Epithelial cell of proximal tubule (primary cell): Measurements from ENCODE around the gene FHAD1. TPM values are rescaled to one million over a fixed set of nuclear protein-coding genes. Genes with fewer than 3 reads are reported as not detected.

Experiments used
- DNase-seq: peaks from one replicate; pipeline ENCODE4 v3.0.0-alpha.2; 2011; ENCODE audit warnings: low read depth
- H3K4me3 ChIP-seq: 2 replicates; pipeline ENCODE4 v1.5.1; 2011; ENCODE audit warnings: low read depth, mild to moderate bottlenecking, low read length
- CTCF ChIP-seq: conservative IDR thresholded peaks from 2 replicates; pipeline ENCODE4 v1.5.1; 2012; ENCODE audit warnings: low read depth, mild to moderate bottlenecking, low read length
- total RNA-seq: library from RNA; depleted of rRNA; stranded (reverse); fragments of >200 nt; gene quantifications from 2 replicates; pipeline ENCODE4 v1.2.3, GENCODE V29; 2015

The FHAD1 gene
- total RNA-seq, 1 donor from 2014 or later: 0.35 TPM

GRCh38 chr1:15410884-15411245 is 163.8 kb downstream of the FHAD1 start:
- TF ChIP-seq CTCF: no peak
- H3K4me3 ChIP-seq: peak overlapping the region; percentile 93
- DNase-seq: no peak

DNA sequence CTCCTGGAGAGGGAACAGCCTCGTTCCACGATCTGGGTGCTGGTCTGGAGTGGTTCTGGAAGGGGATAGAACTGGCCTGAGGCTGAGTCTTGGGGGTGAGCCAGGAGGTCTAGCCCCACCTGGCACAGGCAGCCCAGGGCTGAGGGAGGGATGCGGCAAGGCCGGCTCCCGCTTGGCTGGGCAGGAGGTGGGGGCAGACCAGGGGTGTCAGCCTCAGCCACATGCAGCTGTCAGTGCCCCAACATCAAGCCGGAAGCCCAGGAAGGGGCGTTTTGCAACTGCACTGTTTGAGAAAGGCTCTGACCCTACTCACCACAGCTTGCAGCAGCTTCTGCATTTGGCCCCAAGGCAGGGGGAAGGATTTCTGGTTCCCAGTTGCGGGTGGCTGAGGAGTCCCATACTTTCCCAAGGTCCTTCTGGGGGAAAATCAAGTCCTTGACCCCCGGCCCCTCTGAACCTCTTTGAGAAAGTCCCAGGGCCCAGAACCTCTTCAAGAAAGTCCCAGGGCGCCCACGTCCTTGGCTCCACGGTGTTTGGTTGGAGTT is 164.6 kb downstream of the FHAD1 start:
- H3K4me3 ChIP-seq: peak overlapping the region; percentile 93
- DNase-seq: no peak
- no peak for TF ChIP-seq CTCF

DNA sequence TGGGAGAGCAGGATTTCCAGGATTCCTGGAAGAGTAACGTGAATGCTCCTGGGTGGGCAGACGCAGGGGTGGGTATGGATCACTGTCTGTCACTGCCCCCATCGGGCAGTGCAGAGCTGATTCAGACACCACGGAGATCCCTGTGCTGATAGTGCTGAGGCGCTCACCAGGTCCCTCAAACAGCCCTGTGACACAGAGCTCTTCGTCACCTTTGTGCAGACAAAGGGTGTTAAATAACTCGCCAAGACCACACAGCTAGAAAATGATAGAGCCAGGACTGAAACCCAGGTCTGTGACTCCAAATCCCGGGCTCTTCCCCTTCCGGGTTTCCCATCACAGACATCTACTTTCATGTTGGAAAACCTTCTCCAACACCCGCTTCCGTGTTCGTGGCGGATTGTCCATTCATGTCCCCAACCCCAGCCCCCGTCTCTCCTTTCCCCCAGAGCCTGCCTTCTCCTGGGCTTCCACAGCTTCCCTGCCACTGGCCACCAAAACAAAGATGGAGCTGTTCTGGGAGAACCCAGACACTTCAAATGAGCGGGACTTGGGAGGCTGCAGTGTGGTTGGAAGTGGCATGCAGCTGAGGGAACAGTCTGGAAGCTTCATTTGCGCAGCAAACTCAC is 165.3 kb downstream of the FHAD1 start:
- no peak overlapping the region for H3K4me3 ChIP-seq
- no peak for DNase-seq
- no peak for TF ChIP-seq CTCF

DNA sequence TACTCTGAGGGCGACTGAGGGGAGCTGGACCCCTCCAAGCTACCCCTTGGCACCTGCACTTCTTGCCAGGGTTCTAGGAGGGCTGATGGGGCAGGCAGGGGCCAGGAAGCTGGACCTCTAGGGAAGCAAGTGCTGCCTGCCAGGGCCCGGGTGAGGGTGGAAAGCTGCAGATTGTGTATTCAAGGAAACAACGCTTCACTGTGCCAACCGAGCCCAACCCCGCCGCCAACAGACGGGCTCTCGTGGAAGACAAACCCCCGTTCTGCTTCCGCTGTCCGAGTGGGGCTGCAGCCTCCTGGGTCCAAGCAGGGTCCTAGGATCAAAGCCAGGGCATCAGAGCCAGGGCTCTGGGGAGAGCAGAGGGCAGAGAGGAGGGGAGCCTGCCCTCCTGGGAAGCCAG is 165.8 kb downstream of the FHAD1 start:
- TF ChIP-seq CTCF: no peak

GRCh38 chr1:15413563-15414444 is 166.8 kb downstream of the FHAD1 start:
- no peak for TF ChIP-seq CTCF
- no peak overlapping the region for H3K4me3 ChIP-seq
- DNase-seq: no peak

More for the DNA sequence above, 165.8 kb downstream of the FHAD1 start:
- H3K4me3 ChIP-seq: no peak overlapping the region
- no peak for DNase-seq

DNA sequence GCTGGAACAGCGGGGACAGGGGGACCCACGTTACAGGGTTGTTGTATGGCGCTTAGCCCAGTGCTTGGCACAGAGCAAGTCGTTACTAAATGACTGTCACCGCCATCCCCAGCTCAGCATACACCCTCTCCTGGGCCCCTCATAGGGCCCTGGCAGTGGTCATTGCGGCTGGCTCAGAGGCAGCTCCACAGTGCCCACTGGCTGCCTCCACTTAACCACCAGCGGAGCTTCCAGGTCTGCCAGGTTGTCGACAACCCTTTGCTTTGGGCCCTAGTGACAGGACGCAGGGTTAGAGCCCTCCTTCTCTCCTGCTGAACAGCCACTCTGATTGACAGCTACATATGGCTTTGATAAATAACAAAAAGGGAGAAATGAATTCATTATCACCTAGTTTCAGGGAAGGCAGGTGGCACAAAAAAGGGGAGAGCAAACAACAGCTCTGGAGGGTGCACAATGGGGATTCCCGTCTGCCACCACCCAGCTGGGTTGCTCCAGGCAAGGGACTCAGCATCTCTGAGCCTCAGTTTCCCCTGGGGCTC is 167.5 kb downstream of the FHAD1 start:
- TF ChIP-seq CTCF: no peak
- no peak for DNase-seq
- H3K4me3 ChIP-seq: no peak overlapping the region
